H9 (cell line): Measurements from ENCODE around the gene COL19A1. TPM values are rescaled to one million over a fixed set of nuclear protein-coding genes. Genes with fewer than 3 reads are reported as not detected.

Experiments
- DNase-seq: peaks from one replicate; pipeline ENCODE4 v3.0.0-alpha.2; 2017
- H2AFZ ChIP-seq: one replicate; pipeline ENCODE4 v1.6.1; 2013; ENCODE audit warnings: mild to moderate bottlenecking, low read length, control low read depth, moderate library complexity
- H2AK5ac ChIP-seq: 2 replicates; pipeline ENCODE4 v1.6.1; 2013; ENCODE audit warnings: low read length, control low read depth, mixed read lengths; ENCODE audit not compliant: insufficient read length
- H2BK120ac ChIP-seq: one replicate; pipeline ENCODE4 v1.6.1; 2013; ENCODE audit warnings: low read depth, mild to moderate bottlenecking, low read length, control low read depth, inconsistent platforms; ENCODE audit not compliant: poor library complexity, severe bottlenecking
- H2BK12ac ChIP-seq: 2 replicates; pipeline ENCODE4 v1.6.1; 2013; ENCODE audit warnings: low read length, control low read depth, mixed read lengths, low read depth; ENCODE audit not compliant: insufficient read length
- H2BK15ac ChIP-seq: 2 replicates; pipeline ENCODE4 v1.6.1; 2013; ENCODE audit warnings: low read depth, low read length, control low read depth
- H2BK20ac ChIP-seq: one replicate; pipeline ENCODE4 v1.6.1; 2013; ENCODE audit warnings: low read depth, mild to moderate bottlenecking, low read length, control low read depth, inconsistent platforms; ENCODE audit not compliant: poor library complexity, severe bottlenecking
- H2BK5ac ChIP-seq: 2 replicates; pipeline ENCODE4 v1.6.1; 2013; ENCODE audit warnings: low read length, control low read depth, mixed read lengths; ENCODE audit not compliant: insufficient read length
- H3K14ac ChIP-seq: 2 replicates; pipeline ENCODE4 v1.6.1; 2013; ENCODE audit warnings: low read length, control low read depth; ENCODE audit not compliant: insufficient read depth
- H3K18ac ChIP-seq: 2 replicates; pipeline ENCODE4 v1.6.1; 2013; ENCODE audit warnings: low read depth, mild to moderate bottlenecking, mixed read lengths, low read length, control low read depth; ENCODE audit not compliant: insufficient read length
- H3K23ac ChIP-seq: 2 replicates; pipeline ENCODE4 v1.6.1; 2013; ENCODE audit warnings: low read length, control low read depth, mixed read lengths, low read depth; ENCODE audit not compliant: insufficient read length
- H3K23me2 ChIP-seq: 2 replicates; pipeline ENCODE4 v1.6.1; 2013; ENCODE audit warnings: low read depth, mild to moderate bottlenecking, mixed read lengths, low read length, control low read depth; ENCODE audit not compliant: insufficient read length, poor library complexity, severe bottlenecking
- H3K27ac ChIP-seq: 2 replicates; pipeline ENCODE4 v1.5.1; 2013; ENCODE audit warnings: low read length, control low read depth, mixed read lengths, low read depth; ENCODE audit not compliant: insufficient read length
- H3K27me3 ChIP-seq: 2 replicates; pipeline ENCODE4 v1.6.1; 2013; ENCODE audit warnings: low read length, control low read depth, inconsistent platforms; ENCODE audit not compliant: insufficient read depth
- H3K4ac ChIP-seq: 2 replicates; pipeline ENCODE4 v1.6.1; 2013; ENCODE audit warnings: low read depth, mild to moderate bottlenecking, control low read depth, inconsistent platforms, low read length, moderate library complexity
- H3K4me1 ChIP-seq: 2 replicates; pipeline ENCODE4 v1.6.1; 2013; ENCODE audit warnings: low read length, control low read depth, inconsistent platforms; ENCODE audit not compliant: insufficient read depth
- H3K4me2 ChIP-seq: 2 replicates; pipeline ENCODE4 v1.6.1; 2013; ENCODE audit warnings: low read length, control low read depth, mixed read lengths; ENCODE audit not compliant: insufficient read length, insufficient read depth
- H3K56ac ChIP-seq: 2 replicates; pipeline ENCODE4 v1.6.1; 2013; ENCODE audit warnings: low read depth, mild to moderate bottlenecking, mixed read lengths, low read length, control low read depth; ENCODE audit not compliant: insufficient read length
- H3K79me1 ChIP-seq: 2 replicates; pipeline ENCODE4 v1.6.1; 2013; ENCODE audit warnings: low read depth, mild to moderate bottlenecking, moderate library complexity, low read length, control low read depth, inconsistent platforms; ENCODE audit not compliant: insufficient read depth, poor library complexity, severe bottlenecking
- H3K79me2 ChIP-seq: 2 replicates; pipeline ENCODE4 v1.6.1; 2013; ENCODE audit warnings: low read length, control low read depth, inconsistent platforms; ENCODE audit not compliant: insufficient read depth
- H3K9ac ChIP-seq: 2 replicates; pipeline ENCODE4 v1.6.1; 2013; ENCODE audit warnings: low read length, control low read depth, mixed read lengths; ENCODE audit not compliant: insufficient read length; ENCODE audit errors: extremely low read depth
- H3K9me3 ChIP-seq: one replicate; pipeline ENCODE4 v1.6.1; 2013; ENCODE audit warnings: low read depth, low read length, inconsistent platforms; ENCODE audit not compliant: control insufficient read depth
- H3T11ph ChIP-seq: one replicate; pipeline ENCODE4 v1.6.1; 2013; ENCODE audit warnings: mild to moderate bottlenecking, low read length, control low read depth, inconsistent platforms
- H4K20me1 ChIP-seq: one replicate; pipeline ENCODE4 v1.6.1; 2013; ENCODE audit not compliant: control insufficient read depth, insufficient read length, insufficient read depth
- H4K5ac ChIP-seq: 2 replicates; pipeline ENCODE4 v1.6.1; 2013; ENCODE audit warnings: low read depth, mild to moderate bottlenecking, mixed read lengths, low read length, control low read depth; ENCODE audit not compliant: insufficient read length
- H4K8ac ChIP-seq: replicated peaks from 2 replicates; pipeline ENCODE4 v1.6.1; 2013; ENCODE audit warnings: low read length, control low read depth, mixed read lengths, low read depth; ENCODE audit not compliant: insufficient read length
- H4K91ac ChIP-seq: 2 replicates; pipeline ENCODE4 v1.6.1; 2013; ENCODE audit warnings: low read depth, mild to moderate bottlenecking, moderate library complexity, mixed read lengths, low read length, control low read depth; ENCODE audit not compliant: insufficient read length
- H3K27ac Mint-ChIP-seq, 3 experiments: 2 replicates in 2 of 3; 3 replicates in 1 of 3; pipeline ENCODE4 v1.8.0; 2020 to 2021; ENCODE audit warnings: mixed read lengths in 3 of 3, mild to moderate bottlenecking in 1 of 3, moderate library complexity in 1 of 3
- H3K27me3 Mint-ChIP-seq: 2 replicates; pipeline ENCODE4 v1.8.0; 2021; ENCODE audit warnings: low read depth, mild to moderate bottlenecking, moderate library complexity, mixed read lengths
- H3K36me3 Mint-ChIP-seq, 3 experiments: 2 replicates in 2 of 3; 3 replicates in 1 of 3; pipeline ENCODE4 v1.8.0; 2020 to 2021; ENCODE audit warnings: low read depth in 3 of 3, mixed read lengths in 3 of 3; ENCODE audit not compliant: insufficient read depth in 1 of 3
- H3K4me1 Mint-ChIP-seq, 2 experiments: 2 replicates each; pipeline ENCODE4 v1.8.0; 2020; ENCODE audit warnings: mixed read lengths in 2 of 2
- H3K4me3 Mint-ChIP-seq, 2 experiments: 2 replicates in 1 of 2; 3 replicates in 1 of 2; pipeline ENCODE4 v1.8.0; 2020 to 2021; ENCODE audit warnings: mild to moderate bottlenecking in 2 of 2, mixed read lengths in 2 of 2, moderate library complexity in 1 of 2
- H3K9me3 Mint-ChIP-seq, 2 experiments: 2 replicates in 1 of 2; 3 replicates in 1 of 2; pipeline ENCODE4 v1.8.0; 2020; ENCODE audit warnings: mild to moderate bottlenecking in 2 of 2, mixed read lengths in 2 of 2, moderate library complexity in 1 of 2
- WGBS: extraction: QIAGEN DNeasy Blood & Tissue Kit; methylation state at CpG from one replicate; pipeline ENCODE4 v1.1.7; 2013; ENCODE audit warnings: missing lambda C conversion rate, low lambda C conversion rate, mixed read lengths; ENCODE audit not compliant: insufficient read length; ENCODE audit errors: extremely low coverage; 5-methylcytosine and 5-hydroxymethylcytosine counted together
- total RNA-seq: library from RNA; stranded (reverse); gene quantifications from 2 replicates; pipeline ENCODE4 v1.2.1, GENCODE V29; 2021
- TF ChIP-seq, protein P1 (sequence below): fragments of 200-600 bp; sonication (generic); conservative IDR thresholded peaks from 3 replicates; pipeline ENCODE4 v1.8.0; 2021; ENCODE audit warnings: antibody characterized with exemption, mild to moderate bottlenecking

Gene COL19A1
- total RNA-seq, 1 experiment from 2014 or later: not detected

DNA sequence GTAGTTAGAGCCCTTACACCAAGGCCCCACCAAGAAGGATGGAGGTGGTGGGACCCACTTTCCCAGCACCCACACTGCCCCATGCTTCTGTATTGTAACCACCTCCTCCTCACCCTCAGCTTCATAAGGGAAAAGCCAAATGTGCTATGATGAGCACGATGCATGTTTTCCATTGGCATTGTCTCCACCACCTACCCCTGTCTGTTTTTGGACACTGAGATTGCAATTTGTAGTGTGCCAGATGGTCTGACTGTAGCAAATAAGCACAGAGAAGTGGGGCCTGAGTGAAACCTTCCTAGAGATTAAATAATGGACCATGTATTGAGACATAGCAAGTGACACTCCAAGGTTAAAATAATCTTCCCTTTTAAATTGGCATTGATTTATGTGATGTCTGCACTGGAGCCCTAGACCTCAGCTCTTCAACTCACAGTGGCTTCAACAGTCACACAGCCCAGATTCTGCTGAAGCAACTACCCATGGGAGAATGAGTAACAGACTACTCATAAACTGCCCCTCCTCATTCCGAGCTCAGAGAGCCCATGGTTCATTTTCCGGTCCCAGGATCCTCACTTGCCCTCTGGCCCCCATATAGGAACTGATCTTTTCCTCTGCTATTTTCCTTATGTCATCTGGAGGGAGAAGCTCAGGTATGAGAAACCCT lies 258.7 kb downstream of the COL19A1 start:
- no peak overlapping the region for H2BK5ac ChIP-seq
- no peak overlapping the region for H2AFZ ChIP-seq
- Mint-ChIP-seq H3K4me1 (no peaks in the 10 kb centered on the region), H3K9me3 (no peaks in the 10 kb centered on the region), H3K27ac (no peak overlapping the region; a peak in 1 of 7 replicates), H3K4me3 (no peak overlapping the region), H3K27me3 (no peaks in the 10 kb centered on the region), H3K36me3 (no peaks in the 10 kb centered on the region)
- TF ChIP-seq, protein P1, sequence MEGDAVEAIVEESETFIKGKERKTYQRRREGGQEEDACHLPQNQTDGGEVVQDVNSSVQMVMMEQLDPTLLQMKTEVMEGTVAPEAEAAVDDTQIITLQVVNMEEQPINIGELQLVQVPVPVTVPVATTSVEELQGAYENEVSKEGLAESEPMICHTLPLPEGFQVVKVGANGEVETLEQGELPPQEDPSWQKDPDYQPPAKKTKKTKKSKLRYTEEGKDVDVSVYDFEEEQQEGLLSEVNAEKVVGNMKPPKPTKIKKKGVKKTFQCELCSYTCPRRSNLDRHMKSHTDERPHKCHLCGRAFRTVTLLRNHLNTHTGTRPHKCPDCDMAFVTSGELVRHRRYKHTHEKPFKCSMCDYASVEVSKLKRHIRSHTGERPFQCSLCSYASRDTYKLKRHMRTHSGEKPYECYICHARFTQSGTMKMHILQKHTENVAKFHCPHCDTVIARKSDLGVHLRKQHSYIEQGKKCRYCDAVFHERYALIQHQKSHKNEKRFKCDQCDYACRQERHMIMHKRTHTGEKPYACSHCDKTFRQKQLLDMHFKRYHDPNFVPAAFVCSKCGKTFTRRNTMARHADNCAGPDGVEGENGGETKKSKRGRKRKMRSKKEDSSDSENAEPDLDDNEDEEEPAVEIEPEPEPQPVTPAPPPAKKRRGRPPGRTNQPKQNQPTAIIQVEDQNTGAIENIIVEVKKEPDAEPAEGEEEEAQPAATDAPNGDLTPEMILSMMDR: no peak
- no peaks in the 10 kb centered on the region for H3K79me1 ChIP-seq
- no peaks in the 10 kb centered on the region for H4K20me1 ChIP-seq
- no peaks in the 10 kb centered on the region for H3K27me3 ChIP-seq
- no peak overlapping the region for H2AK5ac ChIP-seq
- no peak overlapping the region for H4K5ac ChIP-seq
- H3T11ph ChIP-seq: no peak overlapping the region
- H2BK15ac ChIP-seq: no peak overlapping the region
- H3K23me2 ChIP-seq: no peaks in the 10 kb centered on the region
- no peak overlapping the region for H2BK20ac ChIP-seq
- no CpG with 5 or more reads among the region's 3 CpGs for WGBS
- H3K56ac ChIP-seq: no peak overlapping the region
- no peak overlapping the region for H3K4ac ChIP-seq
- no peak overlapping the region for H3K14ac ChIP-seq
- no peak overlapping the region for H3K9ac ChIP-seq
- H3K9me3 ChIP-seq: no peaks in the 10 kb centered on the region
- H3K4me1 ChIP-seq: no peaks in the 10 kb centered on the region
- no peak overlapping the region for H3K23ac ChIP-seq
- no peak overlapping the region for H3K4me2 ChIP-seq
- no peak overlapping the region for H2BK12ac ChIP-seq
- H3K79me2 ChIP-seq: no peaks in the 10 kb centered on the region
- H4K91ac ChIP-seq: no peak overlapping the region
- no peak overlapping the region for H3K27ac ChIP-seq
- H4K8ac ChIP-seq: no peak overlapping the region
- no peak overlapping the region for H3K18ac ChIP-seq
- DNase-seq: no peak
- H2BK120ac ChIP-seq: no peak overlapping the region
